Measurements from ENCODE around the gene KRTAP6-3.

KRTAP6-3 gene

GRCh38 chr21:30592140-30592539, at the start of gene KRTAP6-3:
Gene KRTAP6-3, plus strand, starts transcription at chr21:30592440. Its CDS starts 6 bp downstream, at chr21:30592446.
- Histone ChIP-seq H3K9me3 (ENCODE audit: insufficient read depth, low read length) (no peaks in the 10 kb centered on the region), H3K4me3 (ENCODE audit: insufficient read length, low read depth) (no peak within 1 kb of the TSS), H3K27me3 (ENCODE audit: insufficient read depth, insufficient read length) (no peaks in the 10 kb centered on the region), H3K9ac (ENCODE audit: insufficient read length, low read depth) (no peak within 1 kb of the TSS), H3K4me1 (ENCODE audit: insufficient read depth, insufficient read length) (no peaks in the 10 kb centered on the region), H3K36me3 (ENCODE audit: insufficient read depth, insufficient read length, low read length) (no peaks in the 10 kb centered on the region)
- no peak for DNase-seq (ENCODE audit: low read depth, low spot score)
- TF ChIP-seq YY1 (IDR thresholded peaks at IDR 0.05; ENCODE audit: insufficient read depth, insufficient read length) (no peak), ZNF274 (IDR thresholded peaks at IDR 0.05; ENCODE audit: low read depth, low read length) (no peak), SUZ12 (IDR thresholded peaks at IDR 0.05; ENCODE audit: extremely low read depth, insufficient read depth, insufficient read length) (no peak)

GRCh38 chr21:30552782-30553181, 39.5 kb upstream of the KRTAP6-3 start:
- no peaks in the 10 kb centered on the region for H3K9me3 ChIP-seq (ENCODE audit: insufficient read depth, low read length)
- no peak for TF ChIP-seq SUZ12 (IDR thresholded peaks at IDR 0.05; ENCODE audit: extremely low read depth, insufficient read depth, insufficient read length)
- TF ChIP-seq ZNF274 (IDR thresholded peaks at IDR 0.05; ENCODE audit: low read depth, low read length) = no peak
- TF ChIP-seq YY1 (IDR thresholded peaks at IDR 0.05; ENCODE audit: insufficient read depth, insufficient read length) = no peak
- no peak for DNase-seq (ENCODE audit: low read depth, low spot score)
- H3K27me3 ChIP-seq (ENCODE audit: insufficient read depth, insufficient read length) = no peaks in the 10 kb centered on the region
- H3K9ac ChIP-seq (ENCODE audit: insufficient read length, low read depth) = no peak overlapping the region
- no peaks in the 10 kb centered on the region for H3K4me1 ChIP-seq (ENCODE audit: insufficient read depth, insufficient read length)
- no peak overlapping the region for H3K4me3 ChIP-seq (ENCODE audit: insufficient read length, low read depth)
- no peaks in the 10 kb centered on the region for H3K36me3 ChIP-seq (ENCODE audit: insufficient read depth, insufficient read length, low read length)

- Histone ChIP-seq H3K9me3 (ENCODE audit: insufficient read depth, low read length) (no peaks in the 10 kb centered on the region; the same call in 1 of the 2 replicates), H3K27me3 (ENCODE audit: insufficient read depth, insufficient read length) (no peaks in the 10 kb centered on the region), H3K36me3 (ENCODE audit: insufficient read depth, insufficient read length, low read length) (no peaks in the 10 kb centered on the region), H3K4me1 (ENCODE audit: insufficient read depth, insufficient read length) (no peaks in the 10 kb centered on the region), H3K4me3 (ENCODE audit: insufficient read length, low read depth) (no peak overlapping the region), H3K9ac (ENCODE audit: insufficient read length, low read depth) (no peak overlapping the region)
- TF ChIP-seq SUZ12 (IDR thresholded peaks at IDR 0.05; ENCODE audit: extremely low read depth, insufficient read depth, insufficient read length) (no peak), ZNF274 (IDR thresholded peaks at IDR 0.05; ENCODE audit: low read depth, low read length) (no peak)
- no peak for DNase-seq (ENCODE audit: low read depth, low spot score)
Observed at GRCh38 chr21:30555095-30555494, 37.1 kb upstream of the KRTAP6-3 start.

- H3K9me3 ChIP-seq (ENCODE audit: insufficient read depth, low read length) = no peaks in the 10 kb centered on the region; the same call in 1 of the 2 replicates
- H3K4me3 ChIP-seq (ENCODE audit: insufficient read length, low read depth) = no peak within 1 kb of the TSS
- H3K36me3 ChIP-seq (ENCODE audit: insufficient read depth, insufficient read length, low read length) = no peaks in the 10 kb centered on the region
- no peak for DNase-seq (ENCODE audit: low read depth, low spot score)
- TF ChIP-seq YY1 (IDR thresholded peaks at IDR 0.05; ENCODE audit: insufficient read depth, insufficient read length) (no peak), SUZ12 (IDR thresholded peaks at IDR 0.05; ENCODE audit: extremely low read depth, insufficient read depth, insufficient read length) (no peak)
- H3K9ac ChIP-seq (ENCODE audit: insufficient read length, low read depth) = no peak within 1 kb of the TSS
- H3K4me1 ChIP-seq (ENCODE audit: insufficient read depth, insufficient read length) = no peaks in the 10 kb centered on the region
- no peaks in the 10 kb centered on the region for H3K27me3 ChIP-seq (ENCODE audit: insufficient read depth, insufficient read length)
Observed at GRCh38 chr21:30561264-30561895, 30.9 kb upstream of the KRTAP6-3 start, which contains the start of gene KRTAP19-7. Gene KRTAP19-7, minus strand, starts transcription at chr21:30561314. Its CDS starts 25 bp downstream, at chr21:30561289.

- H3K4me3 ChIP-seq (ENCODE audit: insufficient read length, low read depth) = no peak overlapping the region
- no peaks in the 10 kb centered on the region for H3K36me3 ChIP-seq (ENCODE audit: insufficient read depth, insufficient read length, low read length)
- no peaks in the 10 kb centered on the region for H3K4me1 ChIP-seq (ENCODE audit: insufficient read depth, insufficient read length)
Observed at GRCh38 chr21:30561957-30562356, 30.3 kb upstream of the KRTAP6-3 start.

GRCh38 chr21:30563072-30563471, 29.2 kb upstream of the KRTAP6-3 start:
- Histone ChIP-seq H3K27me3 (ENCODE audit: insufficient read depth, insufficient read length) (no peaks in the 10 kb centered on the region), H3K9me3 (ENCODE audit: insufficient read depth, low read length) (no peaks in the 10 kb centered on the region; the same call in 1 of the 2 replicates), H3K9ac (ENCODE audit: insufficient read length, low read depth) (no peak overlapping the region), H3K4me3 (ENCODE audit: insufficient read length, low read depth) (no peak overlapping the region), H3K4me1 (ENCODE audit: insufficient read depth, insufficient read length) (no peaks in the 10 kb centered on the region), H3K36me3 (ENCODE audit: insufficient read depth, insufficient read length, low read length) (no peaks in the 10 kb centered on the region)
- no peak for DNase-seq (ENCODE audit: low read depth, low spot score)
- TF ChIP-seq ZNF274 (IDR thresholded peaks at IDR 0.05; ENCODE audit: low read depth, low read length) (no peak), SUZ12 (IDR thresholded peaks at IDR 0.05; ENCODE audit: extremely low read depth, insufficient read depth, insufficient read length) (no peak), YY1 (IDR thresholded peaks at IDR 0.05; ENCODE audit: insufficient read depth, insufficient read length) (no peak)

More at GRCh38 chr21:30561957-30562356, 30.3 kb upstream of the KRTAP6-3 start:
- Histone ChIP-seq H3K9me3 (ENCODE audit: insufficient read depth, low read length) (no peaks in the 10 kb centered on the region; the same call in 1 of the 2 replicates), H3K9ac (ENCODE audit: insufficient read length, low read depth) (no peak overlapping the region), H3K27me3 (ENCODE audit: insufficient read depth, insufficient read length) (no peaks in the 10 kb centered on the region)
- DNase-seq (ENCODE audit: low read depth, low spot score) = no peak
- TF ChIP-seq YY1 (IDR thresholded peaks at IDR 0.05; ENCODE audit: insufficient read depth, insufficient read length) (no peak), SUZ12 (IDR thresholded peaks at IDR 0.05; ENCODE audit: extremely low read depth, insufficient read depth, insufficient read length) (no peak), ZNF274 (IDR thresholded peaks at IDR 0.05; ENCODE audit: low read depth, low read length) (no peak)

- H3K27me3 ChIP-seq (ENCODE audit: insufficient read depth, insufficient read length) = no peaks in the 10 kb centered on the region
- no peaks in the 10 kb centered on the region for H3K36me3 ChIP-seq (ENCODE audit: insufficient read depth, insufficient read length, low read length)
- H3K4me1 ChIP-seq (ENCODE audit: insufficient read depth, insufficient read length) = no peaks in the 10 kb centered on the region
- no peak for DNase-seq (ENCODE audit: low read depth, low spot score)
- H3K4me3 ChIP-seq (ENCODE audit: insufficient read length, low read depth) = no peak overlapping the region
- TF ChIP-seq YY1 (IDR thresholded peaks at IDR 0.05; ENCODE audit: insufficient read depth, insufficient read length) (no peak), ZNF274 (IDR thresholded peaks at IDR 0.05; ENCODE audit: low read depth, low read length) (no peak), SUZ12 (IDR thresholded peaks at IDR 0.05; ENCODE audit: extremely low read depth, insufficient read depth, insufficient read length) (no peak)
- H3K9me3 ChIP-seq (ENCODE audit: insufficient read depth, low read length) = no peaks in the 10 kb centered on the region; the same call in 1 of the 2 replicates
- H3K9ac ChIP-seq (ENCODE audit: insufficient read length, low read depth) = no peak overlapping the region
Observed at GRCh38 chr21:30563630-30564029, 28.6 kb upstream of the KRTAP6-3 start.
